Spleen (tissue), 11 donors: ENCODE measurements around the gene MRPL17. TPM values are rescaled to one million over a fixed set of nuclear protein-coding genes. Genes with fewer than 3 reads are reported as not detected.

Experiments
- DNase-seq: peaks from one replicate; pipeline ENCODE4 v3.0.0-alpha.2; 2020
- H3K27ac ChIP-seq, 8 donors: fragments of 200-600 bp; sonication (generic) in 7 of 8; 1 replicate in 4 of 8; 2 replicates in 4 of 8; pipeline versions ENCODE4 v1.5.0 to v1.8.0; 2016 to 2021; ENCODE audit warnings: inconsistent platforms in 4 of 8, mild to moderate bottlenecking in 4 of 8, moderate library complexity in 1 of 8
- H3K27me3 ChIP-seq, 7 donors: fragments of 200-600 bp; sonication (generic) in 6 of 7; replicated peaks in 1 of 7; 1 replicate in 4 of 7; 2 replicates in 3 of 7; pipeline versions ENCODE4 v1.5.0 to v1.8.0; 2016 to 2021; ENCODE audit warnings: inconsistent platforms in 3 of 7, mild to moderate bottlenecking in 1 of 7
- H3K36me3 ChIP-seq, 6 donors: fragments of 200-600 bp; sonication (generic) in 5 of 6; 1 replicate in 4 of 6; 2 replicates in 2 of 6; pipeline versions ENCODE4 v1.5.0 to v1.8.0; 2016 to 2021; ENCODE audit warnings: inconsistent platforms in 2 of 6
- H3K4me1 ChIP-seq, 6 donors: fragments of 200-600 bp; sonication (generic) in 5 of 6; 1 replicate in 3 of 6; 2 replicates in 3 of 6; pipeline versions ENCODE4 v1.5.0 to v1.8.0; 2016 to 2021; ENCODE audit warnings: inconsistent platforms in 3 of 6
- H3K4me3 ChIP-seq, 8 donors: fragments of 200-600 bp; sonication (generic) in 7 of 8; 1 replicate in 4 of 8; 2 replicates in 4 of 8; pipeline versions ENCODE4 v1.5.0 to v1.8.0; 2016 to 2021; ENCODE audit warnings: inconsistent platforms in 4 of 8, mild to moderate bottlenecking in 4 of 8, moderate library complexity in 2 of 8
- H3K9me3 ChIP-seq, 8 donors: fragments of 200-600 bp; sonication (generic) in 7 of 8; 1 replicate in 4 of 8; 2 replicates in 4 of 8; pipeline versions ENCODE4 v1.5.0 to v1.8.0; 2016 to 2021; ENCODE audit warnings: inconsistent platforms in 4 of 8
- POLR2A ChIP-seq, 3 donors: fragments of 450-650 bp; IDR thresholded peaks; one replicate each; pipeline ENCODE4 v1.5.1; 2017; ENCODE audit warnings: antibody characterized with exemption in 3 of 3, mild to moderate bottlenecking in 1 of 3
- POLR2AphosphoS5 ChIP-seq, 3 donors: sonication (generic); formaldehyde crosslinking; IDR thresholded peaks; one replicate each; pipeline ENCODE4 v1.5.1; 2017; ENCODE audit warnings: antibody characterized with exemption in 3 of 3
- WGBS, 5 donors: extraction: QIAGEN DNeasy Blood & Tissue Kit in 3 of 5; methylation state at CpG; one replicate each; pipeline versions ENCODE4 v1.1.5 to v1.1.7; 2013 to 2018; 5-methylcytosine and 5-hydroxymethylcytosine counted together
- intact Hi-C: fragments of 100-400 bp; cut with DNase I; formaldehyde crosslinking; loops from one replicate; pipeline ENCODE4 v1.15.0; 2023; ENCODE audit warnings: low total_unique reads
- polyA plus RNA-seq, 3 donors: library from polyadenylated mRNA; stranded (reverse); fragments of 200-250 nt; gene quantifications; one replicate each; pipeline ENCODE4 v1.2.1, GENCODE V29; 2013
- total RNA-seq, 7 donors: library from RNA; depleted of rRNA in 3 of 7; stranded (reverse); fragments of >200 nt in 3 of 7; fragmentation: NEBNext Ultra II Directional in 4 of 7; extraction: Animal tissue kit (Norgen Biotek cat#: 25700) in 4 of 7; gene quantifications; one replicate each; pipeline versions ENCODE4 v1.1.0 to v1.2.1, GENCODE V29; 2016 to 2021
- TF ChIP-seq, protein P1 (sequence below), 11 experiments: fragments of 200-600 bp in 7 of 11; fragments of 450-650 bp in 4 of 11; sonication (generic) in 4 of 11; IDR thresholded peaks in 8 of 11; conservative IDR thresholded peaks in 3 of 11; 1 replicate in 7 of 11; 2 replicates in 4 of 11; pipeline versions ENCODE4 v1.4.0 to v1.8.0; 2016 to 2021; ENCODE audit warnings: antibody characterized with exemption in 11 of 11, inconsistent platforms in 4 of 11, mild to moderate bottlenecking in 1 of 11
- donor health status: healthy with polysubstance abuse.
- donor health status: DM: no; HTN: no; CAD: no; lungs with moderate emphysema.
- donor health status: DM: no; HTN: no; CAD: no.
- donor health status: Bipolar disorder and iron deficiency.
- donor health status: healthy.
- donor health status: DM: no; HTN: no; CAD: no.
- donor health status: DM: yes; HTN: yes; CAD: no.

The MRPL17 gene
- total and polyA plus RNA-seq, 10 donors: 31.1 to 74.7 (median 42.0) TPM

DNA sequence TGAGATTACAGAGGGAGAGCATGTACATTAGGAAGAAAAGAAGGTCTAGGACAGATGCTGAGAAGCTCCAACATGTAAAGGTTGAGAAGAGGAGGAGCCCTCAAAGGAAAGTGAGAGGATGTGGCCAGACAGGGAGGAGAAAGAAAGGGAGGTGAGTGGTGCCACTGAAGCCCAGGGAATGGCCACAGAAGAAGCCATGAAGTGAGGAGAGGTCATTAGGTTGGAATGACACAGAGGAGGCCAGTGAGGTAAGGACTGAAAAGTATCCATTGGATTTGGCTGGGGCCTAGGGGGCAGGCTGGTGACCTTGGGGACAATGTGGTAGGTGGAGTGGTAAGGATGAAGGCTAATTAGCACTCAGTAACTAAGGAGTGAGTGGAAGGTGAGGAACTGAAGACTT, 24.5 kb downstream of the MRPL17 start:
- Histone ChIP-seq H3K9me3 (no peaks in the 10 kb centered on the region), H3K27ac (no peak overlapping the region), H3K4me1 (peaks cover 0 to 26% (median 16%) of the 10 kb centered on the region in 6 donors), H3K4me3 (no peak overlapping the region), H3K36me3 (no peaks in the 10 kb centered on the region), H3K27me3 (peaks cover 0 to 24% (median 0%) of the 10 kb centered on the region in 7 donors)
- DNase-seq: no peak
- TF ChIP-seq POLR2AphosphoS5 (IDR thresholded peaks at IDR 0.05): no peak
- TF ChIP-seq, protein P1, sequence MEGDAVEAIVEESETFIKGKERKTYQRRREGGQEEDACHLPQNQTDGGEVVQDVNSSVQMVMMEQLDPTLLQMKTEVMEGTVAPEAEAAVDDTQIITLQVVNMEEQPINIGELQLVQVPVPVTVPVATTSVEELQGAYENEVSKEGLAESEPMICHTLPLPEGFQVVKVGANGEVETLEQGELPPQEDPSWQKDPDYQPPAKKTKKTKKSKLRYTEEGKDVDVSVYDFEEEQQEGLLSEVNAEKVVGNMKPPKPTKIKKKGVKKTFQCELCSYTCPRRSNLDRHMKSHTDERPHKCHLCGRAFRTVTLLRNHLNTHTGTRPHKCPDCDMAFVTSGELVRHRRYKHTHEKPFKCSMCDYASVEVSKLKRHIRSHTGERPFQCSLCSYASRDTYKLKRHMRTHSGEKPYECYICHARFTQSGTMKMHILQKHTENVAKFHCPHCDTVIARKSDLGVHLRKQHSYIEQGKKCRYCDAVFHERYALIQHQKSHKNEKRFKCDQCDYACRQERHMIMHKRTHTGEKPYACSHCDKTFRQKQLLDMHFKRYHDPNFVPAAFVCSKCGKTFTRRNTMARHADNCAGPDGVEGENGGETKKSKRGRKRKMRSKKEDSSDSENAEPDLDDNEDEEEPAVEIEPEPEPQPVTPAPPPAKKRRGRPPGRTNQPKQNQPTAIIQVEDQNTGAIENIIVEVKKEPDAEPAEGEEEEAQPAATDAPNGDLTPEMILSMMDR (IDR thresholded peaks at IDR 0.05 in 8 of 11, conservative IDR thresholded peaks at IDR 0.05 in 3 of 11): no peak
- no peak for TF ChIP-seq POLR2A (IDR thresholded peaks at IDR 0.05)
- intact Hi-C loops: no loop called here

DNA sequence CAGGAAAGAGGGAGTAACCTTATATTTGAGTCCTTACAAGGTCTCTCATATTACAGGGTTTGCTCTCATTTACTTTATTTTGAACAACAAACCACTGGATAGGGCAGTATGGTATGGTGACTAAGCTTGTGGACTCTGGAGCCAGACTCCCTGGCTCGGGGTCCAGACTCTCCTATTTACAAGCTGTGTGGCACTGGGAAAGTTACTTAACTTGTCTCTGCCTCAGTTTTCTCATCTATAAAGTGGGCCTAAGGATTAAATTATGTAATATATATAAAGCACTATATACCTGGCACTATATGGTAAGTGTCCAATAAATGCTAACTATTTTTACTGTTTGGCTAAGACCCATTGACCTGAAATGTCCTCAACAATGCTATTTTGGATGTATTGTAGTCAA, 25.8 kb downstream of the MRPL17 start:
- intact Hi-C loops: no loop called here
- TF ChIP-seq POLR2A (IDR thresholded peaks at IDR 0.05) (no peak), POLR2AphosphoS5 (IDR thresholded peaks at IDR 0.05) (no peak)
- TF ChIP-seq, protein P1 (IDR thresholded peaks at IDR 0.05 in 8 of 11, conservative IDR thresholded peaks at IDR 0.05 in 3 of 11): no peak
- Histone ChIP-seq H3K4me1 (peaks cover 0 to 39% (median 25%) of the 10 kb centered on the region in 6 donors), H3K4me3 (no peak overlapping the region), H3K36me3 (no peaks in the 10 kb centered on the region), H3K9me3 (no peaks in the 10 kb centered on the region), H3K27ac (no peak overlapping the region), H3K27me3 (peaks cover 0 to 24% (median 0%) of the 10 kb centered on the region in 7 donors)
- WGBS, 5 donors: 68 to 100% (median 84%) methylated on average over 1 of the region's 1 CpG
- no peak for DNase-seq

DNA sequence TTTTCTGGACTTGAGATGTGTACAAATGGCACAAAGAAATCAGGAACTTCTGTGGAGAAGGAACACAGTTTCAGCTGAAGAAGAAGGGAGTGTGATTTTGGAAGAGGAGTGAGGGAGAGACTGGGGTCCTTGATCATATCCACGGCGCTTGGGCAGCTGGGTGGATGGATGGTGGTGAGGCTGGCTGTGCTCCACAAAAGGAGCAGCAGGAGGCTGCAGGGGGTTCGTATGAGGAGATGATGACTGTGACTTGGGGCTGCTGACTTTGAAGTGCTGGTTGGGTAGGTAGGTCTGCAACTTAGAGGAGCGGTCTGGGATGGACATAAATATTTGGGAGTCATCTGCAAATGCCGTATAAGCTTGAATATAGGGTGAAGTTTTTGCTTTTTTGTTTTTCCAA, 26.2 kb downstream of the MRPL17 start:
- peaks cover 0 to 43% (median 26%) of the 10 kb centered on the region in 6 donors for H3K4me1 ChIP-seq
- H3K9me3 ChIP-seq: no peaks in the 10 kb centered on the region
- no peak overlapping the region for H3K27ac ChIP-seq
- no peak for DNase-seq
- TF ChIP-seq, protein P1 (IDR thresholded peaks at IDR 0.05 in 8 of 11, conservative IDR thresholded peaks at IDR 0.05 in 3 of 11): no peak
- no peak for TF ChIP-seq POLR2AphosphoS5 (IDR thresholded peaks at IDR 0.05)
- intact Hi-C loops: no loop called here
- WGBS, 5 donors: 85 to 96% (median 89%) methylated on average over 5 of the region's 5 CpGs
- no peak overlapping the region for H3K4me3 ChIP-seq
- H3K36me3 ChIP-seq: no peaks in the 10 kb centered on the region
- H3K27me3 ChIP-seq: peaks cover 0 to 24% (median 0%) of the 10 kb centered on the region in 7 donors

DNA sequence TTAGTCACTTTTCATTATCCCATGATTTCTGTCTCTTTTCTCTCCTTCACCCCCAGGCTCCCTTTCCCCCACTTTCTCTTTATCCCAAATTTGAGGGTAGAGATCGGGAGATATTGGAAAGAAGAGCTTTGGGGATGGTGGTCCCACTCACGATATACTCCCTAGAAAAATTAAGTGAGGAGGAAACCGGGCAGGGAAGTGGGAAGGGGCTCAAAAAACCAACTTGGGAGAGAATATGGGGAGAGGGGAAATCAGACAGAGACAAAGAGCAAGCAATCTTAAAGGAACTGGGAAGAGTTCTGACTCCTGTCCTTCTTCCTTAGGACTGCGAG, 26.6 kb downstream of the MRPL17 start:
- Histone ChIP-seq H3K27me3 (peaks cover 0 to 24% (median 0%) of the 10 kb centered on the region in 7 donors), H3K9me3 (no peaks in the 10 kb centered on the region), H3K4me1 (peaks cover 0 to 47% (median 27%) of the 10 kb centered on the region in 6 donors), H3K27ac (peak overlapping the region in 2 of 8 donors; percentile 77 to 80), H3K36me3 (no peaks in the 10 kb centered on the region), H3K4me3 (no peak overlapping the region)
- intact Hi-C loops: no loop called here
- no peak for DNase-seq
- TF ChIP-seq, protein P1 (IDR thresholded peaks at IDR 0.05 in 8 of 11, conservative IDR thresholded peaks at IDR 0.05 in 3 of 11): no peak
- TF ChIP-seq POLR2A (IDR thresholded peaks at IDR 0.05): no peak
- no peak for TF ChIP-seq POLR2AphosphoS5 (IDR thresholded peaks at IDR 0.05)
- WGBS, 5 donors: 71 to 89% (median 77%) methylated on average over 4 of the region's 4 CpGs
